ENCODE results near the gene DYRK3. TPM values are rescaled to one million over a fixed set of nuclear protein-coding genes. Genes with fewer than 3 reads are reported as not detected.
A peak's percentile ranks its signal among the peaks of the same experiment; 100 is the strongest.

The DYRK3 gene
- total RNA-seq = 21.9 TPM
- long read RNA-seq, partial matches to known transcripts = 1 of 8 reads
- long read RNA-seq, other reads (novel, unspliced or antisense) = 6 of 8 reads

DNA sequence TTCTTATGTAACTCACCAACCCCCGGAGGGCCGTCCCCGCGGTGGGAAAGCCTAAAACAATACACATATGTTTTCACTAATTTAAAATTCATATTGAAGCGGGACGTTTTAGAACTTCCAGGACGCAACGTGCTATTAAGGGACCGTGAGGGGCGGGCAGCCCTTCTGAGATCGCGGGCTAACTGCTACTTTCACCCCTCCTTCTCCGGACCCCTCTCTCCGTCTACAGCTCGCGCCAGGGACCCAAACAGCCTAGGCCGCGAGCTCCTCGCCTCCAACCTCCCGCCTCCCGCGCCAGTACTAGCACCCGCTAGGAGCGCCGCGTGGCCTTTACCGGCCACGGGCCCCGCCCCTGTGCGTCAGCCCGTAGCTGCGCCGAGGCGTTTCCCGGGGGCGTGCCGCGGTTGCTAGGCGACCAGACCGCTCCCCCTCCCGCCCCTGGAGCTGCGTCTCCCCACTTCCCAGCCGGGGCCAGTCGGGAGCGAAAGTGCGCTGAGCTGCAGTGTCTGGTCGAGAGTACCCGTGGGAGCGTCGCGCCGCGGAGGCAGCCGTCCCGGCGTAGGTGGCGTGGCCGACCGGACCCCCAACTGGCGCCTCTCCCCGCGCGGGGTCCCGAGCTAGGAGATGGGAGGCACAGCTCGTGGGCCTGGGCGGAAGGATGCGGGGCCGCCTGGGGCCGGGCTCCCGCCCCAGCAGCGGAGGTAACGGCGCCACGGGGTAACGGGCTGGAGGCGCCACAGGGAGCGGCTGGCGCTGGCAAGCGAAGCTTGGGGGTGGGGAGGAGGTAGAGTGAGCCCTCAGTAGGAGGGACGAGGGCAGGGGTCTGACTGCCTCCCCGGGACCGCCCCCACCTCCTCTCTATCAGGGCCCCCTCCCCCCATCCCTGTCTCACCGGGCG lies at the start of gene DYRK3:
Gene DYRK3, plus strand, starts transcription at position 457 of the 898 bp plus-strand sequence. Its CDS starts 168 bp downstream, at position 625.
- intact Hi-C loops (cut with DNase I) = loop anchor here (2.0 to 10.0 kb wide), 5 partner anchors 17 to 349 kb away; no protein-coding TSS in a partner anchor
- peak; percentile 99 for ATAC-seq
- peak; percentile 96 for DNase-seq (ENCODE audit: missing footprints)

DNA sequence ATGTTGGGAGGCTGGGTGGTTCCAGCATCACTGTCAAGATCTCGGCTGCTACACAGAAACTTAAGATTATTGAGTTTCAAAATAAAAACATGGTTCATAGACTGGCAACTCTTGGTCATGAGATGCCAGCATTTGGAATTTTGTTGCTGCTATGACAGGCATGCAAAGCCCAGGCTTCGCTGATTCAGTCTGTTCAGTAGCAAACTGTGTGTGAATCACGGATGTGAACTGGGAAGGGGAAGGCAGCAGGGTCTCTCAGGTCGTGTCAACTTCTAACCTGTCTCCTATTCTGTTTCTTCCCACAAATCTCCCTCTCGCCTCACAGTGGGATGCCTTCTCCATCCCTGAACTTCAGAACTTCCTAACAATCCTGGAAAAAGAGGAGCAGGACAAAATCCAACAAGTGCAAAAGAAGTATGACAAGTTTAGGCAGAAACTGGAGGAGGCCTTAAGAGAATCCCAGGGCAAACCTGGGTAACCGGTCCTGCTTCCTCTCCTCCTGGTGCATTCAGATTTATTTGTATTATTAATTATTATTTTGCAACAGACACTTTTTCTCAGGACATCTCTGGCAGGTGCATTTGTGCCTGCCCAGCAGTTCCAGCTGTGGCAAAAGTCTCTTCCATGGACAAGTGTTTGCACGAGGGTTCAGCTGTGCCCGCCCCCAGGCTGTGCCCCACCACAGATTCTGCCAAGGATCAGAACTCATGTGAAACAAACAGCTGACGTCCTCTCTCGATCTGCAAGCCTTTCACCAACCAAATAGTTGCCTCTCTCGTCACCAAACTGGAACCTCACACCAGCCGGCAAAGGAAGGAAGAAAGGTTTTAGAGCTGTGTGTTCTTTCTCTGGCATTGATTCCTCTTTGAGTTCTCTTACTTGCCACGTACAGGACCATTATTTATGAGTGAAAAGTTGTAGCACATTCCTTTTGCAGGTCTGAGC lies 48.6 kb upstream of the DYRK3 start:
- DNase-seq (ENCODE audit: missing footprints) (no peak), ATAC-seq (no peak)
- intact Hi-C loops (cut with DNase I) = no loop called here

- DNase-seq (ENCODE audit: missing footprints) = no peak
- ATAC-seq = no peak
- intact Hi-C loops (cut with DNase I) = no loop called here
Measured at GRCh38 chr1:206587904-206588303, 47.4 kb upstream of the DYRK3 start.

DNA sequence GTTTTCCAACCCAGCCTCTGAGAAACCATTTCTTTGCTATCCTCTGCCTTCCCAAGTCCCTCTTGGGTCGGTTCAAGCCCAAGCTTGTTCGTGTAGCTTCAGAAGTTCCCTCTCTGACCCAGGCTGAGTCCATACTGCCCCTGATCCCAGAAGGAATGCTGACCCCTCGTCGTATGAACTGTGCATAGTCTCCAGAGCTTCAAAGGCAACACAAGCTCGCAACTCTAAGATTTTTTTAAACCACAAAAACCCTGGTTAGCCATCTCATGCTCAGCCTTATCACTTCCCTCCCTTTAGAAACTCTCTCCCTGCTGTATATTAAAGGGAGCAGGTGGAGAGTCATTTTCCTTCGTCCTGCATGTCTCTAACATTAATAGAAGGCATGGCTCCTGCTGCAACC lies 46.8 kb upstream of the DYRK3 start:
- DNase-seq (ENCODE audit: missing footprints) = no peak
- intact Hi-C loops (cut with DNase I) = no loop called here
- no peak for ATAC-seq

DNA sequence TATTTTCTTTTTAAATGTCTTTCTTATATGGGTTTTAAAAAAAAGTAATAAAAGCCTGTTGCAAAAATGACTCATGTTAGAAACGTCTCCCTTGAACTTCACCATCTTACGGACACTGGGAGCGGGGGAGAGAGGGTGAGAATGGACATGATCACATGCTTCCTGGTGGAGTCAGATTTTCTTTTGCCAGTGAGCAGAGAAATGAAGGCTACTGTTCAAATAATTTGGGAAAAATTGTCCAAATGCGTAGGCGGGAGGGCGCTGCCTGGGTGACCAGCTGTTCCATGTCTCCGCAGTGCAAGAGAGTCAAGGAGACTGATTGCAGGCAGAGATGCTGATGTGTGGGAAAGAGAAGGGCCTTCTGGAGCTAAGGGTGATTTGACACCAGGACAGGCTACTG lies 46.1 kb upstream of the DYRK3 start:
- intact Hi-C loops (cut with DNase I) = no loop called here
- DNase-seq (ENCODE audit: missing footprints) (no peak), ATAC-seq (peak; percentile 86)

GRCh38 chr1:206590025-206590758 lies 45.1 kb upstream of the DYRK3 start:
- ATAC-seq = no peak
- intact Hi-C loops (cut with DNase I) = no loop called here
- no peak for DNase-seq (ENCODE audit: missing footprints)

GRCh38 chr1:206591226-206591625 lies 44.1 kb upstream of the DYRK3 start:
- ATAC-seq = no peak

DNA sequence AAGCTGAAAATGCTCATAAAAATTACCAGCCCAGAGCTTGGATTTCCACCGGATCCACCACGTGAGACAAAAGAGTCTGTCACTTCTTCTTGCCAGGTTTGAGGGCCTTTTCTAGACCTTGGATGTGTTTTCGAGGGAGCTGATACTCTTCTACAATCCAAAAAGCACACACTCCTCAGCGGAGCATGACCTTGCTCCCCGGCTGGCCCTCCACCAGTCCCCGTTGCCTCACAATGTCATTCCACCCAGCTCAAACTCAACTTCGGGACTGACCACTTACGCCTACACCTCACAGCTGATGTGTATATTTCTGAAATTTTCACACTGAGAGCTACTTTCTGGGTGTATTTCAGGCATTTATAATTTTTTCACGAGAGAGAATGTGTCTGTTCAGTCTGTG lies 43.6 kb upstream of the DYRK3 start:
- DNase-seq (ENCODE audit: missing footprints) (no peak), ATAC-seq (no peak)
- intact Hi-C loops (cut with DNase I) = no loop called here

More at GRCh38 chr1:206591226-206591625, 44.1 kb upstream of the DYRK3 start:
- intact Hi-C loops (cut with DNase I) = no loop called here
- no peak for DNase-seq (ENCODE audit: missing footprints)

GRCh38 chr1:206593351-206593925 lies 41.9 kb upstream of the DYRK3 start:
- ATAC-seq (no peak), DNase-seq (ENCODE audit: missing footprints) (no peak)
- intact Hi-C loops (cut with DNase I) = no loop called here

- intact Hi-C loops (cut with DNase I) = no loop called here
- ATAC-seq = no peak
- DNase-seq (ENCODE audit: missing footprints) = no peak
Measured at GRCh38 chr1:206595581-206596318, 39.6 kb upstream of the DYRK3 start.

- no peak for DNase-seq (ENCODE audit: missing footprints)
- no peak for ATAC-seq
- intact Hi-C loops (cut with DNase I) = no loop called here
Measured at GRCh38 chr1:206596319-206596666, 39.0 kb upstream of the DYRK3 start.

GRCh38 chr1:206600527-206600926 lies 34.8 kb upstream of the DYRK3 start:
- intact Hi-C loops (cut with DNase I) = no loop called here

DNA sequence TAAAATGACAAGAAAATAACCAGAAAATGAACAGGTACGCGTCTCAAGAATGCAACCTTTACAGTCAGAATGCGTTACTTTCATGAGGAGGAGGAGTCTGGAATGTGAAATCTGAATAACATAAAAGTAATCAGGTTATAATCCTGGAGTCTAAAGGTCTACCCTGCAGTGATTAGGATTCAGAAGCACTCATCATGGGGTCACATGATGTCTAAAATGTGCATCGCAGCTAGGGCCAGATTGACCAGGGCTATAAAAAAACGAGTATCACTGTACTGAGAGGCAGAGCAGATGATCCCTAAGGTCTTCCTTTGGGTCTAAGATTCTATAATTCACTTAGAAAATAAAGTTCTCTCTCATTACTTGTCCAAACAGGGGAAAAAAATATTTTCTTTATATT lies 30.5 kb upstream of the DYRK3 start:
- no peak for DNase-seq (ENCODE audit: missing footprints)
- intact Hi-C loops (cut with DNase I) = loop anchor here (5.0 kb wide), 1 partner anchor 377 kb away; no protein-coding TSS in a partner anchor
- no peak for ATAC-seq

More at GRCh38 chr1:206600527-206600926, 34.8 kb upstream of the DYRK3 start:
- ATAC-seq = no peak
- no peak for DNase-seq (ENCODE audit: missing footprints)

- intact Hi-C loops (cut with DNase I) = loop anchor here (5.0 kb wide), 1 partner anchor 375 kb away; no protein-coding TSS in a partner anchor
- DNase-seq (ENCODE audit: missing footprints) (no peak), ATAC-seq (no peak)
Measured at GRCh38 chr1:206606867-206607266, 28.5 kb upstream of the DYRK3 start.

GRCh38 chr1:206608108-206608698 lies 27.1 kb upstream of the DYRK3 start:
- ATAC-seq = no peak
- no peak for DNase-seq (ENCODE audit: missing footprints)
- intact Hi-C loops (cut with DNase I) = loop anchor here (5.0 kb wide), 1 partner anchor 374 kb away; no protein-coding TSS in a partner anchor

DNA sequence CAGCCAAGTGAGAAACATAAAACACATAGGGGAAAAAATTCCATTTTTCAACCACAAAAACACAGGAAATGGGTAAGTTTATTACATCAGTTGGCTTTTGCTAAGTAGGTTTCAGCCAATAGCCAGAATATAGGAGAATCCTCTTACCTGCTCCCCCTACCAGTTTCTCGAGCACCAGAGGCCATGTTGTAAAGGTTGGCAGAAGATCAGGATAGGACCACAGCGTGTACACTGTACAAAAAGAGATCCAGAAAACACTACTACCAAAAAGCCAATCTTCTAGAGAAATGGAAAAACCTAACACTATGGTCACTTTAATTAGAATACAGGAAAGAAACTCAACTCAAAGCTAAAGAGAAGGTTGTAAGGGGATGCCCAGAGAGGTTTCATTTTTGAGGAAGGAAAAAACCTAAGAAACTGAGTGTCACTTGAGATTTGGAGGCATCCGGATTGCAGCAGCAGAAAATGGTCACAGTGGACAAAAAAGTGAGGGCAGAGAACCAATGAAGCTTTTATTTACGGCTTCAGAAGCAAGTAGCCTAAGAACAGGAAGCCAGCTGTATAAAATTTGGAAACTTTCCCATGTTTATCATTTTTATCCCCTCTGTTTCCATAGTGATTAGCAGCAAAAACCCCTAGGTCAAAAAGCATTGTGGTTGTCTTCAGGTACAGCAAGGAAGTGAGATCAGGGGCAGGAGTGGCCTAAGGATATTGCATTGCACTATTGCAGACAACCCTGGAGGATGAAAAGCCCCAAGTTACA lies 25.9 kb upstream of the DYRK3 start:
- DNase-seq (ENCODE audit: missing footprints) (no peak), ATAC-seq (no peak)
- intact Hi-C loops (cut with DNase I) = loop anchor here (5.0 kb wide), 1 partner anchor 373 kb away; no protein-coding TSS in a partner anchor

All from Right ventricle myocardium inferior (tissue), 1 donor.